ENCODE measurements around the gene FOXO1.
"Not testable (repeated sequence)": the region's sequence is repeated elsewhere in the genome, so short reads cannot be mapped to it uniquely, and the experiment has no call there.

FOXO1 gene

GRCh38 chr13:40666045-40666932 lies at the start of gene FOXO1:
FOXO1 (minus strand) TSS chr13:40666641; CDS start chr13:40666212, 429 bp downstream.
- DNase-seq, result peak; percentile 83 to 86

- DNase-seq, result not testable (repeated sequence)
Observed at GRCh38 chr13:40714433-40714832, 48.0 kb upstream of the FOXO1 start.

DNA sequence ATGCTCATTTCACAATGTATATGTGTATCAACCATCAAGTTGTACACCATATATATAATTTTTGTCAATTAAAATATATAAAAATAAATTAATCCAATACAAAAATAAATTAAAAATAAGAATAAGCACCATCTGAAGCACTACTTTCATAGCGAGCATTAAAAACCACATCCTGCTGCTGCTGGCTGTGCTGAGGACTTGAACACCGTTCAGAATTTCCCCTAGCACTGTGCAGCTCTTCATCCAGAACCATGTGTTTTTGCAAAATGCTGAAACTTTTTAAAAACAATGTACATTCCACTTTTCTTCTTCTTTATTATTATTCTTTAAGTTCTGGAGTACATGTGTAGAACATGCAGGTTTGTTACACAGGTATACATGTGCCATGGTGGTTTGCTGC lies 40.0 kb upstream of the FOXO1 start:
- DNase-seq, result no peak

DNA sequence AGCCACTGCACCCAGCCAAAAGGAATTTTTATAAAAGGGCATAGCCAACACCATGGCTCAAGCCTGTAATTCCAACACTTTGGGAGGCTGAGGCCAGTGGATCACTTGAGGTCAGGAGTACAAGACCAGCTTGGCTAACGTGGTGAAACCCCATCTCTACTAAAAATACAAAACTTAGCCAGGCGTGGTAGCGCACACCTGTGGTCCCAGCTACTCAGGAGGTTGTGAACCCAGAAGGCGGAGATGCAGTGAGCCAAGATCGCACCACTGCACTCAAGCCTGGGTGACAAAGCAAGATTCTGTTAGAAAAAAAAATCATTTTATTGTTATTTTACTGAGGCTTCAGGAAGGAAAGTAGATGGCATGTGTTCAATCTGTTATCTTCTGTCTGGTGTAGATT lies 31.3 kb upstream of the FOXO1 start:
- DNase-seq, result no peak

GRCh38 chr13:40694426-40694825 lies 28.0 kb upstream of the FOXO1 start:
- no peak for DNase-seq

DNA sequence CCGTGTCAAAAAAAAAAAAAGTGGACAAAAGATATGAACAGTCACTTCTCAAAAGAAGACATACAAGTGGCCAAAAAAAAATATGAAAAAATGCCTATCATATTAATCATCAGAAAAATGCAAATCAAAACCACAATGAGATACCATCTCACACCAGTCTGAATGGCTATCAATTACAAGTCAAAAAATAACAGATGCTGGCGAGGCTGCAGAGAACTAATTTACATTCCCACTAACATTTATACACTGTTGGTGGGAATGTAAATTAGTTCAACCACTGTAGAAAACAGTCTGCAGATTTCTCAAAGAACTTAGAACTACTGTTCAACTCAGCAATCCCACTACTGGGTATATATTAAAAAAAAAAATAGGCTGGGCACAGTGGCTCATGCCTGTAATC lies 26.5 kb upstream of the FOXO1 start:
- no peak for DNase-seq

GRCh38 chr13:40688781-40689180 lies 22.3 kb upstream of the FOXO1 start:
- DNase-seq, result no peak

DNA sequence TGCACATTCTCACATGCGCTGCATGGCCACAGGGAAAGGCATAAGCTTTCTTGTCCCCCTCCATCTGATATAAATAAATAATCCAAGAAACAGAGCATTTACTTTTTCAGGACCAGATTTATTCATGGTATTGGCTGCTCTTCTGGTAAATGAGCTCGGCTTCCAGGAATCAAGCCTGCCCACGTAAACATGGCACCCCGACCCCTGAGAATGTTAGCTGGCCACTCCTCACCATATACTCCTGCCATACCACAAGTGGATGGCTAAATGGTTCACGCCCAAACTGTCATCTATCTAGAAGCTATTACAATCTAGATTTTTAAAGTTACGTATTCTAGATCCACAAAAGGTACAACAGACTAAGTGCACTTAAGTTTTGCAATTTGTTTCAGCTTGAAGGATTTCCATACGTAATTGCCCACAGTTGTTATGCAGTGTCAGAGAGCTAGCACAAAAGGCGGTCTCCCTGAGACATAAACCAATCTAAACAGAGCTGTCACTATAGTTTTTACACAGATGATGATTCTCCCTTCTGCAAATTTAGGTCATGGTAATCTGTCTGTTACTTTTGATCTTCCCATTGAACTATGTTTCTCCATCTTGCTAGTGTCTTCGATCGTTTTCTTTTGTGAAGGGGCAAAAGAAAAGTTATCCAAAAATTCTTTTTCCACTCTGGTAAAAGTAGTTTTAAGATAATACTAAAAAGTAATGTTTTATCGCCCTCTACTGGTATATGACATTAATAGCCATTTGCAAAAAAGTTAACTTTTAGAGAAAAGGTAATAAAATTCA lies 16.2 kb upstream of the FOXO1 start:
- no peak for DNase-seq

GRCh38 chr13:40681341-40682146 lies 15.1 kb upstream of the FOXO1 start:
- DNase-seq, result no peak

DNA sequence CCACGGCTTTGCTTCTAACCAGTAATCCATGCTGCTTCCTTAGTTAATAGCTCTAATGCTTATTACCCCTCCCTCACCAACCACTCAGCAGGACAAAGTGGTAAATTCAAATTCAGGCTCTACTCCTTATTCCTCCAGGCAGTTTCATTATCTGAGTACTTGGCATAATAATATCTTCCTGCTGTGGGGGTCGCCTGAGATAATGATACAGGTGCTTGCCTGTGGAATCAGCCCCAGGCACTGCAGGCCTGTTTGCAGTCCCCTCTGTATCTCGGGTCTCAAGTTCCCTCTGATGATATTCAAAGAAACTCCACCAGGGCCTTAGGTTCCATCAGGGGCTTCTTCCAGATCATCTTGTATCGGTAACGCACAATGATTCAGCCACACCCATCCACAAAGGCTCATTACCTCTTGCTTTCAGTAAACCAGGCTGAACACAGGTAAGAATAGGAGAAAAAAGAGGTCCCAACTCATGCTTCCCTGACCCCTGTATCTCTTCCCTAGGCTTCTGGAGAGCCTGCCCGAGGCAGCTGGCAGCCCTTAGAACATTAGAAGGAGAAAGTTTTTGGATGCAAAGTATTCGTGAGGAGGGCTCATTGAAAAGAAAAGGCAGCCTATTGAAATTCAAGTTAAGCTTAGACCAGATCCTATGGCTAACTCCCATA lies 14.3 kb upstream of the FOXO1 start:
- DNase-seq, result no peak

DNA sequence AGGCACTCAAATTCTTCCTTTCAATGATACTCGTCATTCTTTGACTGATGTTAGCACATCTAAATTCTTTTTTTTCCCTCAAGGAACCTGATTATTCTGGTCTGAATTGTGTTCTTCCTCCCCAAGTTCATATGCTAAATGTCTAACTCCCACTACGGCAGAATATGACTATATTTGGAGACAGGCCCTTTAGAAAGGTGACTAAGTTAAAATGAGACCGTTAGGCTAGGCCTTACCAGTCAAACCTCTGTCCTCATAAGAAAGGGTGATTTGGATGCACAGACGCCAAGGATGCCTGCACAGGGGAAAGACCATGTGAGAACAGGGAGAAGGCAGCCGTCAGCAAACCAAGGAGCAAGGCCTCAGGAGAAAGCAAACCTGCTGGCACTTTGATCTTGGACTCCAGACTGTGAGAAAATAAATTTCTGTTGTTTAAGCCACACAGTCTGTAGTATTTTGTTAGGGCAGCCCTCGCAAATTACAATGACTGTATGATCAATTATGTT lies 13.1 kb upstream of the FOXO1 start:
- DNase-seq, result no peak

GRCh38 chr13:40677064-40677463 lies 10.6 kb upstream of the FOXO1 start:
- no peak for DNase-seq

GRCh38 chr13:40676007-40676406 lies 9.6 kb upstream of the FOXO1 start:
- DNase-seq, result no peak

GRCh38 chr13:40673414-40673813 lies 7.0 kb upstream of the FOXO1 start:
- no peak for DNase-seq

DNA sequence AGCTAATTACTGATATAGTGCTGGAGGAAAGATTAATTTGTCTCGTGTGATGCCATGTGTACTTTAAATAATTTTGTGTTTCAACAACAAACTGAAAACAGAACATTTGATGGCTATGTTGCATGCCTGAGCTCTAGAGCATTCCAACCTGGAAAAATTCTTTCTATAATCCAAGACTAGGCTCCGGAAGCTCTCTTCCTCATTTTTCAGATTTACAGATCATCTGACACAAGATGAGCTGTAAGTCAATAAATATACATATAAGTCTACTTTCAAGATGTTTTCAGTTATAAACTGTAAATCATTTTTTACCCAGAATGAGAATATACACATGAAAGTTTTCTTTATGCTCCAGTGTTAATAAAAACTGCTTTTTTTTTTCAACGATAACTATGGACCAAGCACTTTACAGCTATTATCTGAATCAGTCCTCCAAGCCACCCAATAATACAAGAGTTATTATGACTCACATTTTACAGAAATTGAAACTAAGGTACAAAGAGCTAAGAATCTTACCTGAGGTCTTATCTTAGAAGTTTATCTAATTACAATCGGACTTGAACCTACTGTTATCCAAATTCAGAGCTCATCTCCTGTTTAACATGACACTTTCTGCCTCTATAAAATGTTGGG lies 6.4 kb upstream of the FOXO1 start:
- DNase-seq, result no peak

DNA sequence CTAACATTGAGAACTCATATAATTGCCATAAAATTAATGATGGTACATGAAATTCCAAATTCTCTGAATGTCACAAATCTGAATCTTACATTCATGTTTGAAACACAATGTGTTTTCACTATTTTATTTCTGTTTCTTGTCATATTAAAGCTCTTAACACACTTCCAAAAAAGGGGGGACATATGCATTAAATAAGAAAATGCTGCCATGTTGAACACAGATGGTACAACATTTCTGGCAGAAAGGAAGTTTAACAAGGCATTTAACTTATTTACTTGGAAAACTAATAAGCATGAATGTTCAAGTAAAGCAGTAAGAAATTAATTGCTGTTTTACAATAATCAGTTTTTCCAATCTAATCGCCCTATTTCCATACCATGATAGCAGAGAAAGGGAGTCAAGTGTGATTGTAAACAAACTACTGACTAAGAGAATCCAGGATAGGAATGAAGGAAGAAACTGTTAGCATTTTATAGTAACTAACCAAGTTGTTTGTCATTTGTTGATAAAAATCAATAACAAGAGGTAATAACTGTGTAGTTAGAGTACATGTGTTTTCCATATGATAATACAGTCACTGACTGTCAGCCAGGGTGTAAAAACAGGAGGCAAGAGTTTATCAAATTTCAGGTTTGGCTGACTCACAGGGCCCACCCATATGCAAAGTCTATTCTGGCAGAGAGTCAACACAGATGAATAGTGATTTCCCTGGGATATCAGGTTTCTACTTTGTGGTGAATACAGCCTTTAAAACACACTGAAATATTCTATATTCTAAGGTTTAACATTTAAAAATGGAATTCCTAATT lies 5.7 kb upstream of the FOXO1 start:
- no peak for DNase-seq

GRCh38 chr13:40670307-40670706 lies 3.9 kb upstream of the FOXO1 start:
- DNase-seq, result no peak

DNA sequence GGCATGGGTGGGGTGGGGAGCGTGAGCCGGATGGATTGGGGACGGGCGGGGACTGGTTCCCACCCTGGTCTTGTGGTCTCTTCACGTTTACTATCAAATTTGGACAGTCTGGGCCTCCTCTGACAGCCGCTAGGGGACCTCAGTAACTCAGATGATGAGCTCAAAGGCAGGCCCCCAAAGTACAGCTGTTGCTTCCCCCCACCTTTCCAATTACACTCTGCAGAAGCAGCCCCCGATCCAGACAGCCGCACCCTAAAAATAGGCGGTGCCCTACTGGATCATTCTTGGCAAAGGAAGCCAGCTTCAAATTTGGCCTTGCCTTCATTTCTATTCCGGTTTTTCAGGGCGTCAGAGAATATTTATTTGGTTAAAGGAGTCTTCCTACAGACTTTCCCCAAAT lies 1.9 kb upstream of the FOXO1 start:
- peak in 1 of 2 experiments; percentile 34 for DNase-seq

- no peak for DNase-seq
Observed at GRCh38 chr13:40667622-40667978, 1.2 kb upstream of the FOXO1 start.

DNA sequence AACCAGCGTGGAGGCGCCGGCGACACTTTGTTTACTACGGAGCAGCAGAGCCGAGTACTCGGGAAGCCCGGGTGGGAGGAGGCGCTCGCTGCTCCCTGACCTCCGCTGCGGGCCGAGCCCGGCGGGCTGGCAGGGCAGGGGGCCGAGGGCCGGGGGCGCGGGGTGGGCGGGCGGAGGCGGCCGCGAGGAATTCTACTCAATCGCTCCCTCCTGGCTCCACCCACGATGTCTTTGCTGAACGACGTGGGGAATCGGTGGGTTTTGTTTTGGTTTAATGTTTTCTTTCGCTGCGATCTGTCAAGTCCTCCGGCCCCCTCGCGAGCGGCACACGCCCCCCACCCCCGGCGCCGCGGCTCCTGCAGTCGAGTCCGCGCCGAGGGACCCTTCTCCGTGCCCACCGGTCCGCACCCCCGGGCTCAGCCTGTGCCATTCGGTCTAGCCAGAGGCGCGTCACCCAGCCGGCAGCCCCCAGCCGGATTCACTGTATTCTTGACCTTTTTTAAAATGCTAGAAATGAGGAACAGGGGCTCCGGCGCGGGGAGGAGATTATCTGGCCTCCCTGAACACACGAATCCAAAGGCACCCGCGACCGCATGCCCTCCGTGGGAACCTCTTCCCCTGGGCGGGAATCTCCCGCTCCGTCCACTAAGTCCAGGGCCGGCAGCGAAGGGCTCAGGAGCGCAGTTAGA lies 636 bp upstream of the FOXO1 start:
- peak; percentile 36 to 38 for DNase-seq
